ENCODE results near the gene SCARF2. TPM values are rescaled to one million over a fixed set of nuclear protein-coding genes. Genes with fewer than 3 reads are reported as not detected.
"Not testable (repeated sequence)": the region's sequence is repeated elsewhere in the genome, so short reads cannot be mapped to it uniquely, and the experiment has no call there.

SCARF2 gene
- total and polyA plus RNA-seq, 2 of the 8 experiments (the other 6 are each of a cell fraction or from before 2014, with no cell fraction given), result 4.2 to 9.8 TPM

DNA sequence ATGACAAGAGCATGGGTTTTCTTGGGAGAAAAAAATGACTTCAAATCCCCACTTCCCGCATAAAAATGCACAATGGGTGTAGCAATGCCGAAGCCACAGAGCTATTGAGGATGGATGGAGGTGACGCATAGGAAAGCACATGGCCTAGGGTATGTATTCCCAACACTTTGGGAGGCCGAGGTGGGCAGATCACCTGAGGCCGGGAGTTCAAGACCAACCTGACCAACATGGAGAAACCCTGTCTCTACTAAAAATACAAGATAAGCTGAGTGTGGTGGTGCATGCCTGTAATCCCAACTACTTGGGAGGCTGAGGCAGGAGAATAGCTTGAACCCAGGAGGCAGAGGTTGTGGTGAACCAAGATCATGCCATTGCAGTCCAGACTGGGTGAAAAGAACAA, 58.9 kb downstream of the SCARF2 start:
- not testable (repeated sequence) for H3K27me3 ChIP-seq (replicated peaks in 1 of 4; ENCODE audit: control insufficient read depth in 3 of 4, extremely low read depth in 1 of 4, insufficient read depth in 3 of 4, low read length in 3 of 4); H2BK12ac ChIP-seq (ENCODE audit: low read depth, low read length); H2BK120ac ChIP-seq (replicated peaks; ENCODE audit: low read depth, low read length); H3K56ac ChIP-seq (replicated peaks; ENCODE audit: insufficient read length, low read depth, low read length); H4K91ac ChIP-seq (replicated peaks; ENCODE audit: insufficient read length, low read length); H3K9me3 ChIP-seq (ENCODE audit: insufficient read depth in 2 of 2, low read depth in 1 of 2, low read length in 1 of 2); H3K4me2 ChIP-seq (ENCODE audit: insufficient read depth in 1 of 2, low read depth in 2 of 2, low read length in 2 of 2); H2BK5ac ChIP-seq (ENCODE audit: low read depth, low read length); H2BK20ac ChIP-seq (ENCODE audit: low read length); H3K18ac ChIP-seq (ENCODE audit: extremely low read depth, low read length); H3K79me1 ChIP-seq (ENCODE audit: low read depth, low read length); DNase-seq (ENCODE audit: low read depth in 1 of 2, low spot score in 2 of 2); H3K23me2 ChIP-seq (ENCODE audit: low read depth, low read length); H3K4me3 ChIP-seq (ENCODE audit: extremely low read depth in 1 of 4, insufficient read depth in 2 of 4, low read depth in 3 of 4, low read length in 4 of 4); H2BK15ac ChIP-seq (ENCODE audit: low read length); H3K9ac ChIP-seq (replicated peaks in 1 of 4; ENCODE audit: extremely low read depth in 1 of 4, low read depth in 3 of 4, low read length in 3 of 4); H2AK5ac ChIP-seq (ENCODE audit: low read depth, low read length); FAIRE-seq; H4K8ac ChIP-seq (ENCODE audit: extremely low read depth, insufficient read depth, low read length); H3K14ac ChIP-seq (ENCODE audit: insufficient read length); H4K5ac ChIP-seq (ENCODE audit: insufficient read length, low read depth, low read length); H3K27ac ChIP-seq (ENCODE audit: low read depth, low read length); H4K20me1 ChIP-seq (replicated peaks in 1 of 2; ENCODE audit: control insufficient read depth in 1 of 2, insufficient read depth in 2 of 2, low read length in 2 of 2); H2AFZ ChIP-seq (ENCODE audit: low read length); H3K4ac ChIP-seq (replicated peaks; ENCODE audit: insufficient read length, low read depth, low read length); H3K23ac ChIP-seq (ENCODE audit: insufficient read length); H3K79me2 ChIP-seq (ENCODE audit: control insufficient read depth in 1 of 2, insufficient read depth in 2 of 2, low read length in 2 of 2); H3K4me1 ChIP-seq (replicated peaks in 1 of 4; ENCODE audit: control insufficient read depth in 3 of 4, insufficient read depth in 4 of 4, low read length in 3 of 4); H3K36me3 ChIP-seq (ENCODE audit: control insufficient read depth in 2 of 4, insufficient read depth in 4 of 4, low read length in 3 of 4)
- WGBS, 2 experiments (ENCODE audit: extremely low coverage in 1 of 2, insufficient coverage in 1 of 2, insufficient read length in 1 of 2, insufficient replicate concordance in 2 of 2, low coverage in 1 of 2, low lambda C conversion rate in 2 of 2, missing lambda C conversion rate in 1 of 2), result 89% methylated on average over 5 of the region's 5 CpGs; no CpG with 5 or more reads in 1 of the 2 experiments
- POLR2A ChIA-PET (ENCODE audit: partially characterized antibody), result interaction anchor here (1.2 kb wide), 1 partner anchor 15 kb away, joined by 3 read pairs; the partner anchor contains the start of gene ZNF74
- CTCF ChIA-PET (ENCODE audit: partially characterized antibody), result interaction anchor here (1.0 kb wide), 1 partner anchor 39 kb away, joined by 3 read pairs; no protein-coding TSS in a partner anchor
